Fibroblast of pulmonary artery (primary cell): ENCODE results near the gene MRPS23.

Experiments
- DNase-seq: peaks from one replicate; pipeline ENCODE4 v3.0.0-alpha.2; 2010; ENCODE audit warnings: low read depth
- H3K4me3 ChIP-seq: replicated peaks from 2 replicates; pipeline ENCODE4 v1.5.1; 2011; ENCODE audit warnings: low read depth, mild to moderate bottlenecking, control low read depth, low read length, moderate library complexity
- TF ChIP-seq, protein P1 (sequence below): IDR thresholded peaks from 2 replicates; pipeline ENCODE4 v1.5.1; 2011; ENCODE audit warnings: mild to moderate bottlenecking, control low read depth, low read length, inconsistent platforms; ENCODE audit errors: missing control alignments

MRPS23 gene

DNA sequence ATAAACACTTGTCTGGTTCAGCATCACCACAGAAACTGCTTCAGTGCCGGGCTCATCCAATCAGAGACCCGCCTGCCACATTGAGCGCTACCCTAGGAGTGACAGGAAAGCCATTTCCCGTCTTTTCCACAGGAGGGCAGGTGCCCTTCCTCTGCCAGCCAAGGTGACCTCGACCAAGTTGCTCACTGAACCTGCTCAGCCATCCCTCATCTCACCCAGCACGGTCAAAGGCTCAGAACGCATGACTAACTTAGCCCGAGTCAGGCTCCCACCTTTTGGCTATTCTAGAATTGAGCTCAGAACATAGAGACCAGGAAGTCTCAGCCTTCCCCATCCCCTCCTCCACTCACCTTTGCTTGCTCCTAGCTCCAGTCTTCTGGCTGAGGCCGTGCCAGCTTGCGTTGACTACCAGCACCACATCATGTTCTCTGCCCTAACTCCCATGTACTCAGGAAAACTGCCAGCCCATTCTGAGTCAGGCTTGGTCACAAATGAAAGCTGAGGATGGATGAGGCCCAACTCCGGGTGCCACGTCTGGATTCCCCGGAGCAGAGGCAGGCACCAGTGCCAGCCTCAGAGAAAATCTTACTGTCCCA is 15.6 kb downstream of the MRPS23 start:
- TF ChIP-seq, protein P1, sequence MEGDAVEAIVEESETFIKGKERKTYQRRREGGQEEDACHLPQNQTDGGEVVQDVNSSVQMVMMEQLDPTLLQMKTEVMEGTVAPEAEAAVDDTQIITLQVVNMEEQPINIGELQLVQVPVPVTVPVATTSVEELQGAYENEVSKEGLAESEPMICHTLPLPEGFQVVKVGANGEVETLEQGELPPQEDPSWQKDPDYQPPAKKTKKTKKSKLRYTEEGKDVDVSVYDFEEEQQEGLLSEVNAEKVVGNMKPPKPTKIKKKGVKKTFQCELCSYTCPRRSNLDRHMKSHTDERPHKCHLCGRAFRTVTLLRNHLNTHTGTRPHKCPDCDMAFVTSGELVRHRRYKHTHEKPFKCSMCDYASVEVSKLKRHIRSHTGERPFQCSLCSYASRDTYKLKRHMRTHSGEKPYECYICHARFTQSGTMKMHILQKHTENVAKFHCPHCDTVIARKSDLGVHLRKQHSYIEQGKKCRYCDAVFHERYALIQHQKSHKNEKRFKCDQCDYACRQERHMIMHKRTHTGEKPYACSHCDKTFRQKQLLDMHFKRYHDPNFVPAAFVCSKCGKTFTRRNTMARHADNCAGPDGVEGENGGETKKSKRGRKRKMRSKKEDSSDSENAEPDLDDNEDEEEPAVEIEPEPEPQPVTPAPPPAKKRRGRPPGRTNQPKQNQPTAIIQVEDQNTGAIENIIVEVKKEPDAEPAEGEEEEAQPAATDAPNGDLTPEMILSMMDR, result no peak
- H3K4me3 ChIP-seq, result no peak overlapping the region
- no peak for DNase-seq

DNA sequence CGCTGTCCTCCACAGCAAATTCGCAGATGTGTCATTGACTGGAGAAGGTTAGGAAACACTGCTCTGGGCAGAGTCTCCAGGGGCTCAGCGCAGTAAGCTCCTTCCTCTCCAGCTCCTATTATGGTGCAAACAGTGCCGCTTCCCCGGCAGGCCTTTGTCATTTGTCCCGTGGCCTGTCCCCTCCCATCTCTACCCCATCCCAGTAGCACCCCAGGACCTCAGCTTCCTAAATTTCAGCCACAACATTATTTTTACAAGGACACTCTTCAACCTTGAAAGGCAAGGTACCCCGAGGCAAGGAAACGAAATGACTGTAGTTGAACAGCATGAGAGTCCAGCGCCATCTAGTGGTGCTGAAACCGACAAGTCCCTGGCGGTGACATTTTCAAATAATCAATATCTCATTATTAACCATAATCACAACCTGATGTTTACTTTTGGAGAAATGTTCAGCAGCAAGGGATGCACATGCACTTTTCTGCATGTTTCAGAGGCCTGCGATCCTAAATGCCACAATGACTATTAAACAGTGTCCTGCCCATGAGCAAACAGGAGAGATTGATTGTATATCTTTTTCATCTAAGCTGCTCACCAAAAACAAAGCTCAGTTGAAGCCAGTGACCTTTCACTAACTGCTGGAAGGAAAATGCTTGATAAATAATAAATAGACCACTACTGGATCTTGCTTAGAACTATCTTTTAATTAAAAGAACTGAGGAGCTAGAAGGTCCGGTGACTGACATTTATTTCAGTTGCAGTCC is 16.5 kb downstream of the MRPS23 start:
- TF ChIP-seq, protein P1, result peak; percentile 95
- DNase-seq, result peak; percentile 83
- H3K4me3 ChIP-seq, result peak overlapping the region; percentile 59

DNA sequence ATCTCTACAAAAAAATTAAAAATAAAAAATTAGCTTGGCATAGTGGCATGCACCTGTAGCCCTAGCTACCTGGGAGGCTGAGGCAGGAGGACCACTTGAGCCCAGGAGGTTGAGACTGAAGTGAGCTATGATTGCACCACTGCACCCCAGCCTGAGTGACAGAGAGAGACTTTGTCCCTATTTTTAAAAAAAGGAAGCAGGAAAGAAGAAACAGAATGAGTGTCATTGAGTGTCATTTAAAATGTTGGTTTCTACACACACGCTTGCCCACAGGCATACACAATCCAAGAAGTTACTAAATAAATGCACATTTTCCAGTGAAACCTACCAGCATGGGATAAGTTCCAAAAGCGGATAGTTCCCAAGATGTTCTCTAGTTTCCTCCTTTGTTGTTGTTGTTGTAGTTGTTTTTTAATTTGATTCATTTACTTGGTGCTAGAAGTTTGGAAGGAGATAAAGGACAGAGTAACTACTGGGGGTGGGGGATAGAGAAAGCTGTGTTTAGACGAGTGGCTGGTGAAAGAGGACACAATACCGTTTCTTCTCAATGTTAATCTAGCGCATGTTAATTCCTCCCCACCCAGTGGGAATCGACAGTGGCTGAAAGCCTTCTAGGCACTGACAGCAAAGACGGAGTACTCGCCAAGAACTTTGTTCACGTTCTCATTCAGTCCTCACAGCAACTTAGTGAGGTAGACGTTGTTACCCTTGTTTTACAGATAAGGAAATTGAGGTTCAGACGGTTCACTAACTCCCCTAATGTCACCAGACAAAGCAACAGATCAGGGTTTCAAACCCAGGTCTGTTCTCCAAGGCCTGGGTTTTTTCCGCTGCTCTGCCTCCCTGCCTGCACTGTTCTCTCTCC is 17.3 kb downstream of the MRPS23 start:
- DNase-seq, result no peak
- TF ChIP-seq, protein P1, result no peak
- H3K4me3 ChIP-seq, result peak overlapping the region; percentile 59

DNA sequence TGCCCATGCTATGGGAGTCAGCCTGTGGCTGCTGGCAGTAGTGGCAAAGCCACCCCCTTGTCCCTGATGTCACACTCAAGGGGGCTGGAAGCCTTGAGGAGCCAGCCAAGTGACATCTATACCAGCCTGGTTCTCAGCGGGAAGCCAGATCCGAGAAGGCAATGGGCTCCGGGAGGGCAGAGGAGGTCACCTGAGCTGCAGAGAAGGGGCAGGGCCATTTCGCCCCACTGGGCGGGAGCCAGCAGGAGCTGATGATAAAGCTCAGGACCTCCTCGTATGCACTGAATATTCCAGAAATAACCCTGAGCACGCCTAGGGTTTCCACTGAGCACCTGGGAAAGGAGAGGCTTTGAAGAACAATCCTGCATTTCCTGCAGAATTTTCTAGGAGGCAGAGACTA is 19.0 kb downstream of the MRPS23 start:
- H3K4me3 ChIP-seq, result no peak overlapping the region
- TF ChIP-seq, protein P1, result no peak
- DNase-seq, result no peak

DNA sequence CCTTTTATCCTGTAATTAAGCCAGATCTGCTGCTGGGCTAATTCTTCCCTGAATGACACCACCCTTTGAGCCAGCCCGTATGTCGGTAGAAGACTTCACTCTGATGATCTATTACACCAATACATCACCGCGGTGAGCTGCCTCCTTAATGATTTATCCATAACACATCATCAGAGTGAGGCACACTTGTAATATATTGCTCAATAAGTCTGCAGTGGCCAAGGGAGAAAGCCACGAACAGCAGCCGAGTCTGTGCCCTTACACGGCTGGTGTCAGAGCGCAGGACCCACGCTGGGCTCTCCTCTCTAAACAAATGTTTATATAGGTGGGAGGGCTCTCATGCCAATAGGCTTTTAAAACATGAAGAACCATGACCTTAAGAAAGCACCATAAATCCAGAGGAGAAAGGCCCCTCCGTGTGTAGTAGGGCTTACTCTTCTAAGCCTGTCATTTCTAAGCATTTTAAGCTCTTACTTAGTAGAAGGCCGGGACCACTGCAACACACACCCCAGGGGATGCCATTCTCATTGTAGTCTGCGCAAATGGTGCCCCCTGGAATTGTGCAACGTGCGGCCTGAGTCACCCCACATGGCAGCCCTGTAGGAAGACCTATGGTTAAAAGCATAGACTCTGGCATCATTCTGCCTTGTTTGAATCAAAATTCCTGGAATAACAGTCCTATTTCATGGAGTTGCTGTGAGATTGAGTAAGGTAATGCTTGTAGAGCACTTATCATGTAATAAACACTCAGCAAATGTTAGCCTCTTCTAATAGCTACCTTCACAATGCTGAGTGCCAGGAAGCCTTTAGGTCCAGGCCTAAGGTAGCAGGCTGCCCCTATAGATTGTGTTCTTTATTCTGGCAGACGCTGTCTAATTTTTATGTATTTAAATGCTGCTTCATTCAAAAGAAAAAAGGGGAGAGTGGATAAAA is 26.1 kb downstream of the MRPS23 start:
- DNase-seq, result peak; percentile 6
- H3K4me3 ChIP-seq, result no peak overlapping the region
- TF ChIP-seq, protein P1, result no peak

DNA sequence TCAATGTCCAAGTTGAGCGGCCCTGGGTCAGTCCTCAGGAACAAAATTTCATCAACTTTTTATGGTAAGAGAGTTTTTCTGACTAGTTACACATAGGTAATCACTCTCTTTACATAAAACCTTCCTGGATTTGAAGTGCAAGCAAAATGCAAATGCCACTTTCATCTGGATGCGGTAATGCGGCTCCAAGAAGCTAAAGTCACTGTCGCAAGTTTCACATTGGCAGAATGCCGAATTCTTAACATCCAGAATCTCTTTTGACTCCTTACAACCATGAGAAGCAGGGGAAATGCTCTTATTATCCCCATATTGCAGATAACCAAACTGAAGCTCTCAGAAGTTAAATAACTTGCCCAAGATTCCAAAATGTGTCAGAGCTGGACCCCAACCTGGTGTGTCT is 30.0 kb downstream of the MRPS23 start:
- TF ChIP-seq, protein P1, result no peak
- no peak overlapping the region for H3K4me3 ChIP-seq
- DNase-seq, result no peak
